Erythroblast (primary cell): ENCODE data around the gene IRF3.

Experiments used
- DNase-seq, 2 experiments: peaks; one replicate each; lab custom pipeline; 2025; lab: John Stamatoyannopoulos, UW
- GATA1 ChIP-seq: IDR thresholded peaks from 2 replicates; pipeline ENCODE4 v1.6.1; 2011; ENCODE audit warnings: low read depth, mild to moderate bottlenecking, control low read depth, low read length, moderate library complexity
- POLR2A ChIP-seq: IDR thresholded peaks from 2 replicates; pipeline ENCODE4 v1.6.1; 2011; ENCODE audit warnings: mild to moderate bottlenecking, low read length

The IRF3 gene

DNA sequence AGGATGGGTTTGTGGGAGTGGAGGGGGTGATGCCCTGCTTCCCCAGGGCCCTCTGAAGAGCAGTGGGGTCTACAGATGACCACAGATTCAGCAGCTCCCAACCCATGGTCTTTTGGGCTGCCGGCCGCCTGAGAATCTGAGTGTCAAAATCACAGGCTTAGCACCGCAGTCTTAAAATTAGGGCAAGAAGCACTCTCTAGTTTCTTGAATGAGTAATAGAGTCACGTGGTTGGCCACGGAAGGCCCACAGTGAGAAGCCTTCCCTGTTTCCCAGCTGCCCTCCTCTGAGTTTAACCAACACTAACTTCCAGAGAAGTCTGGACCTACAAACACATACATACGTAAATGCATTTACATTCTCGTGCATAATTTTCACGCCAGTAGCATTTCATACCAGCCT, 16.6 kb upstream of the IRF3 start:
- DNase-seq = no peak
- TF ChIP-seq GATA1 (no peak), POLR2A (no peak)

DNA sequence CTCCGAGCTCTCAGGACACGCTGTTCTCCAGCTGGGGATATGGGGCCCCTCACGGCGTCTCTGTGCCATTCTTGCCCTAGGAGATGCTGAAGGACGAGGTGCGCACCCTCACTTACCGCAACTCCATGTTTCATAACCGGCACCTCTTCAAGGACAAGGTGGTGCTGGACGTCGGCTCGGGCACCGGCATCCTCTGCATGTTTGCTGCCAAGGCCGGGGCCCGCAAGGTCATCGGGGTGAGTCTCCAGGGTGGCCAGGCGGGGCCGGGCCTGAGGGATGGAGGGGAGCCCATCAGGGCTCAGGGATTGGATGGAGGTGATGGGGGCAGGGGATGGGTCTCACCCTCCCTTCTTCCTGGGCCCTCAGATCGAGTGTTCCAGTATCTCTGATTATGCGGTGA, 16.2 kb upstream of the IRF3 start:
- TF ChIP-seq GATA1 = no peak
- no peak for DNase-seq

GRCh38 chr19:49680421-49681351, 15.0 kb upstream of the IRF3 start:
- no peak for TF ChIP-seq POLR2A
- no peak for TF ChIP-seq GATA1
- DNase-seq = peak; percentile 89 to 95

DNA sequence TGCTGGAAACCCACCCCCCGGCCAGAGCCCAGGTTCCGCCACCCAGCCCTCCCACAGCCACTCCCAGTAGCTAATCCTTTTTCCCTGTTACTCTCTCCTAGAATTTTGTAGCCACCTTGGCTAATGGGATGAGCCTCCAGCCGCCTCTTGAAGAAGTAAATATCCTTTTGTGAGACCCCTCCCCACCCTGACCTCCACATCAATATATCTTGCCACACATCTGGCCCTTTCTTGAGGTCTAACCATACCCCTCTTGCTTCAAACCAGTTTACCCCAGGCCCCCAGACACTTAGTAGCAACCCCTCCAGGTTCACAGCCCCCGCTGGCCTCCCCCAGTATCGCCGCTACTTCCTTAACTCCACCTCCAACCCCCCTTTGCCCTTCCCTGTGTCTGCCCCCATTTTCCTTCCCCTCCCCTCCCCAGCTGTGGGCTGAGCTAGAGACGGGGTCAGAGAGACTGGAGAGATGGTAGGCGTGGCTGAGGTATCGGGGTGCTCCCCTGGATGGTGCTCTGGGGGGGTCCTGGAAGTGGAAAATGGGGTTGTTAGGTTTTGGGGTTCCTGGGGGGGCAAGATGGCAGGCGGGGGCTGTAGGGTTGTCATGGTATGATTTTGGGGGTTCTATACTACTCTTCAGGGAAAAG, 14.2 kb upstream of the IRF3 start:
- no peak for DNase-seq
- TF ChIP-seq GATA1 = no peak
- no peak for TF ChIP-seq POLR2A

DNA sequence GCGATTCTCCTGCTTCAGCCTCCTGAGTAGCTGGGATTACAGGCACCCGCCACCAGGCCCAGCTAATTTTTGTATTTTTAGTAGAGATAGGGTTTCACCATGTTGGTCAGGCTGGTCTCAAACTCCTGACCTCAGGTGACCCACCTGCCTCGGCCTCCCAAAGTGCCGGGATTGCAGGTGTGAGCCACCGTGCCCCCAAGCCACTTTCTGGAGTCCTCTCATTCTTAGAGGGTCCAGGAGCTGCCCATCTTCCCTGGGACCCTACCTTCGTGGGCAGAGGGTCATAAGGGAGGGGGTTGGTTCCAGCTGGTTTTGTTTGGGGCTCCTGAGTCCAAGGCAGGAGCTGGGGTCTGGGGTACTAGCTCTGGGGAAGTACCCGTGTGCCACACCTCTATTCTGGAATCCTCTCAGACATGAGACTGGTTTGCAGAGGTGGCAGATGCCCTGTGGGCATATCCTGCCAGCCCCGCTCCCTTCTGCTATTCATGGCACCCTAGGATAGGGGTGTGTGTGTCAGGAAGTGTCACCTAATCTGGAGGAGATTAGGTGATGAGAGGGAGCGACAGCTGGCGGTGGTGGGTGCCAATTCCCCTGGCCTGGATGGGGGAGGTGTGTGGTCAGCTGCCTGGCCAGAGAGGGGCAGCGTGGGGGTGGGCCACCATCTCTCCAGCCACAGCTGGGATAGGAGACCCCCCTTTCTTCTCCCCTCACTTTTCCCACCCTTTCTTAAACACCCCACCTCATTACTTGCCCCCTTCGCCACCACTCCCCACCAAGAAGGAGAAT, 13.5 kb upstream of the IRF3 start:
- TF ChIP-seq GATA1 (no peak), POLR2A (no peak)
- DNase-seq = no peak

GRCh38 chr19:49677901-49678674, 12.4 kb upstream of the IRF3 start:
- no peak for TF ChIP-seq GATA1
- TF ChIP-seq POLR2A = no peak
- DNase-seq = peak; percentile 79 to 89

DNA sequence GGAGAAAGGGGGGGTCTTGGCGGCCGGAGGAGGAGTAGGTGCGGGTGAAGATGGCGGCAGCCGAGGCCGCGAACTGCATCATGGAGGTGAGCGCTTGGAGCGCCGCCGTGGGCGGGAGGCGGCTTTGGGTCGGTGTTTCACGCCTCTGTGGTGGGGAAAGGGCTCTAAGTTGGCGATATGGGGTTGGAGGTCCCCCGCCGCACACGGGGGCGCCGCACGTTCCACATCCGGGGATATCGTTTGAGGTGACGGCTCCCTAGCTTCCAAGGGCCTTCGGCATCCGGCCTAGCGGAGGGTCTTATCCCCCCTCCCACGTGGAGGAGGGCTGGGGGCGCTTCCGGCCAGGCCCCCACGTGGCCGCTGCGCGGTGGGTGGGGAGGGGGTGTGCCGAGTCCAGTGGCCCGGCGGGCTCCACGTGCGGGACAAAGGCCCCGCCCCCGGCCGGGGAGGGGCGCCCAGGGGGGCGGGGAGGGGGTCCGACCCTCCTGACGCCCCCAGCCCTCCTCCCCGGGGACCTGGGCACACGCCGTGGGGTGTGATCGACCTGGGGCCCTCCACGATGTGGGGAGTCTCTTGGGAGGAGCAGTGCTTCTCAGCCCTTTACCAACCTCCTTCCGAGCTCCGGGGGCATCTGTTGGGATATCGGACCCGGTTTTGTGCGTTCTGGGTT, 11.7 kb upstream of the IRF3 start, which contains the start of gene PRMT1:
PRMT1 (plus strand) TSS at position 41 of the 670 bp plus-strand sequence; CDS start at position 51, 10 bp downstream.
- TF ChIP-seq GATA1 (no peak), POLR2A (peak; percentile 70)
- peak; percentile 75 to 77 for DNase-seq

- no peak for TF ChIP-seq GATA1
- peak; percentile 100 for DNase-seq
Measured at GRCh38 chr19:49676784-49677230, 11.2 kb upstream of the IRF3 start.

GRCh38 chr19:49676136-49676783, 10.6 kb upstream of the IRF3 start:
- DNase-seq = peak; percentile 95 to 96
- no peak for TF ChIP-seq GATA1
- no peak for TF ChIP-seq POLR2A

- DNase-seq = peak; percentile 75 to 84
- TF ChIP-seq GATA1 (no peak), POLR2A (no peak)
Measured at GRCh38 chr19:49672131-49672919, 6.7 kb upstream of the IRF3 start.

DNA sequence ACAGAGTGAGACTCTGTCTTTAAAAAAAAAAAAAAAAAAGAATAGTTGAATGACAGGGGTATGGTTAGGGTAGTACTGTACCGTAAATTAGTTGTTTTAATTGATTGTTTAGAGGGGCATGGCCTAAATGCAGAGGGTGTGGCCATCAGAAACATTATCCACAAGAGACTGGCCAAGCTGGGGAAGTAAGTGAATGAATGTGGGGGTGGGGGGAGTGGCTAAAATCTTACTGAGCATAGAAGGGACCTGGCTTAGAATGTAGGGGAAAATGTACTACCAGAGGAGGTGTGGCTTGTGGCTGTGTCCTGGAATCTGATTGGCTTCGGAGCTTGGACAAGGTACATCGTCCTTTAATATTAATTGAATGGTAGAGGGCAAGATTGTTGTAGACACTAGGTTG, 3.9 kb upstream of the IRF3 start:
- TF ChIP-seq POLR2A (no peak), GATA1 (no peak)
- no peak for DNase-seq

DNA sequence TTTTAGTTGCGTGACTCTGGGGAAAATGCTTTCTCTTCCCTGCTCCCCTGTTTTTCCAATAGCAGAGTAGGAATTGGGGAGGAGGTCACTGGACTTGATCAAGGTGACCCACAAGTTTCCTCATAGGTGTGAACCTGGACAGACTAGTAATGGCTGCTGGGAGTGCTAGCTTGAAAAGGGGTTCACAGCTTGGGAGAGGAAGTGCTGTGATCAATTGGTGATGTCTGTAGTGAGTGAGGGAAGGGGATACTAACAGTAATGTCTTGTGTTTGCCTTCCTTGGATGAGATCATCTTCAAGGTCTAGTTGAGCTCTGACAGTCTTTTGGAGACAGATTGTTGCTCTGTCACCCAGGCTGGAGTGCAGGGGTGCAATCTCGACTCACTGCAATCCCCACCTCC, 1.8 kb upstream of the IRF3 start:
- no peak for TF ChIP-seq POLR2A
- no peak for DNase-seq
